ENCODE results near the gene P2RY1.
"Not testable (repeated sequence)": the region's sequence is repeated elsewhere in the genome, so short reads cannot be mapped to it uniquely, and the experiment has no call there.

The P2RY1 gene

DNA sequence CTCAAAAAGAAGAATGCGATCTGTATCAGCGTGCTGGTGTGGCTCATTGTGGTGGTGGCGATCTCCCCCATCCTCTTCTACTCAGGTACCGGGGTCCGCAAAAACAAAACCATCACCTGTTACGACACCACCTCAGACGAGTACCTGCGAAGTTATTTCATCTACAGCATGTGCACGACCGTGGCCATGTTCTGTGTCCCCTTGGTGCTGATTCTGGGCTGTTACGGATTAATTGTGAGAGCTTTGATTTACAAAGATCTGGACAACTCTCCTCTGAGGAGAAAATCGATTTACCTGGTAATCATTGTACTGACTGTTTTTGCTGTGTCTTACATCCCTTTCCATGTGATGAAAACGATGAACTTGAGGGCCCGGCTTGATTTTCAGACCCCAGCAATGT, 1.3 kb downstream of the P2RY1 start:
- no peak for DNase-seq (ENCODE audit: extremely low read depth in 1 of 2, low read depth in 1 of 2)

DNA sequence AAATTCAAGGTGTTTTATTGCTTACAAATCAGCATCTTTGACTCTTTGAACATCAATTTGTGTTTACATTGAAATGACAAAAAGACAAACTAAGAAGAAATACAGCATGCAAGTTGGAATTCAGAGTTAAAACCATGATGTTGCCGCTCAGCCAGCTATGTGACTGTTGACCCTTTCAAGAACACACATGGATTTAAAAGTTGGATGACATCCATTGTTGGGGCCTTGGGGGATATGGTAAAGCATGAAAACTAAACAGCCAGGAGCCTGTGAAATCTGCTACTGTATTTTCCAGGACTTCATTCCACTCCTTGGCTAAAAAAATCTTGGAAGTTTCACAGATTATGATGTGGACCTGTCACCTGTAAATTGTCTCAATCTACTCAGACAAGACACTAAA, 4.6 kb downstream of the P2RY1 start:
- no peak for DNase-seq (ENCODE audit: extremely low read depth in 1 of 2, low read depth in 1 of 2)

DNA sequence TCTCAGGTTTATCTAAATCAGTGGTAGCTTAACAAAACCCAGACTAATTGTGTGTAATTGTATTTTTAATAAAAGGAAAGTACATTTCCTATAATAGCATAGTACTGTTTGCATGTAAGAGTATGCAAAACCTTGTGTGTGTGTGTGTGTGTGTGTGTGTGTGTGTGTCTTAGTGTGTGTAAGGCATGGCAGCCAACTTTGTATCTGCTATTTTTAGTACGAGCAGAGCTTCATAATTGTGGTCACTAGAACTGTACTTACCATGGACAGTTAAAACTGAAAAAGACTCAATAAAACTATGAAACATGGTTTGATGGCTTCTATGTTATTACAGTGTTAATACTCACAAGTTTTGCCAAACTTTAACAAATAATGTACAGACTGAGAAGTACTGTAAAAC, 6.2 kb downstream of the P2RY1 start:
- no peak for DNase-seq (ENCODE audit: extremely low read depth in 1 of 2, low read depth in 1 of 2)

DNA sequence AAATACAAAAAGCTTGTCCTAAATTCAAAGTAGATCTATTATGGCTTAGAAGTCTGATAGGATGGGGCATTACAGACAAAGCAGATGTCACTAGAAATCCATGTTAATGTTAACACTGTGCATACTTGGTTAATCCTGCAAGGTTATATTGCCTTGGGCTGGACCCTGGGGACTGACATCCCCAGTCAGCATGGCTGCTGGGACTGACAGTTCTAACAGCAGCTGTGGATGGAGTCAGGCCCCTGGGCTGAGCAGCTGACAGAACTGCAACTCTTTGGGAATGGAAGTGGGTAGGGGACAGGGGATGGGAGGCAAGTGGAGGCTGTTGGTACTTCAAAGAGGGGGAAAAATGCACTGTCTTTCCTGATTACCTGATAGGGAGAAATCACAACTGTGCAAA, 7.5 kb downstream of the P2RY1 start:
- DNase-seq (ENCODE audit: extremely low read depth in 1 of 2, low read depth in 1 of 2) = no peak

DNA sequence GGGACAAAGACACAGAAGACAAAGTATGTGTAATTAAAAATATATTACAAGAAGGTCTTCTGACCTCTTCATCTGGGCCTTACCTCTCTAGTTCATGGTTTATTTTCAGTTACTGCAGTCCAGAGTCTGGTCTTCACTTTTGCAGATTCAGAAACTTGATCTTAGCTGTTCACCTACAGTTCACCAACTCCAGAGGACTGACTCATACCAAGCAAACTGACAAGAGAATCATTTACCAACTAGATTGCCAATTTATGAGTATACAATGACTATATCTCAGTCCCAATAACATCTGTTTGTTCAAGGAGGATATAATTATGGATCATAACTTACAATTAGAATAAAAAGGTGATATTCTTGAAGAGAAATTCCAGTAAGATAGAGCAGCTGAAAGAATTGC, 9.0 kb downstream of the P2RY1 start:
- DNase-seq (ENCODE audit: extremely low read depth in 1 of 2, low read depth in 1 of 2) = no peak

DNA sequence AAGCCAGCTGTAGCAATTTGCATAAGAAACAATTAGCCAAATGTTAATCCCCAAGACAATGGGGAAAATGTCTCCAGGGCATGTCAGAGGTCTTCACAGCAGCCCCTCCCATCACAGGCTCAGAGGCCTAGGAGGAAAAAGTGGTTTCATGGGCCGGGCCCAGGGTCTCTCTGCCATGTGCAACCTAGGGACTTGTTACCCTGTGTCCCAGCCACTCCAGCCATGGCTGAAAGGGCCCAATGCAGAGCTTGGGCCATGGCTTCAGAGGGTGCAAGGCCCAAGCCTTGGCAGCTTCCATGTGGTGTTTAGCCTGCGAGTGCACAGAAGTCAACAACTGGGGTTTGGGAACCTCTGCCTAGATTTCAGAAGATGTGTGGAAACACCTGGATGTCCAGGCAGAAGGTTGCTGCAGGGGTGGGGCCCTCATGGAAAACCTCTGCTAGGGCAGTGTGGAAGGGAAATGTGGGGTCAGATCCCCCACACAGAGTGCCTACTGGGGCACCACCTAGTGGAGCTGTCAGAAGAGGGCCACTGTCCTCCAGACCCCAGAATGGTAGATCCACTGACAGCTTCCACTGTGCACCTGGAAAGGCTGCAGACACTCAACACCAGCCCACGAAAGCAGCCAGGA, 11.8 kb downstream of the P2RY1 start:
- DNase-seq (ENCODE audit: extremely low read depth in 1 of 2, low read depth in 1 of 2) = not testable (repeated sequence)

DNA sequence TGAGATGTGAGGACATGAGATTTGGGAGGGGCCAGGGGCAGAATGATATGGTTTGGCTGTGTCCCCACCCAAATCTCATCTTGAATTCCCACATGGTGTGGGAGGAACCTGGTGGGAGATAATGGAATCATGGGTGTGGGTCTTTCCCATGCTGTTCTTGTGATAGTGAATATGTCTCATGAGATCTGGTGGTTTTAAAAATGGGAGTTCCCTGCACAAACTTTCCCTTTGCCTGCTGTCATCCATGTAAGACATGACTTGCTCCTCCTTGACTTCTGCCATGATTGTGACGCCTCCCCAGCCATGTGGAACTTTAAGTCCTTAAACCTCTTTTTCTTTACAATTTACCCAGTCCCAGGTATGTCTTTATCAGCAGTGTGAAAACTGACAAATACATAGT, 12.7 kb downstream of the P2RY1 start:
- not testable (repeated sequence) for DNase-seq (ENCODE audit: extremely low read depth in 1 of 2, low read depth in 1 of 2)

DNA sequence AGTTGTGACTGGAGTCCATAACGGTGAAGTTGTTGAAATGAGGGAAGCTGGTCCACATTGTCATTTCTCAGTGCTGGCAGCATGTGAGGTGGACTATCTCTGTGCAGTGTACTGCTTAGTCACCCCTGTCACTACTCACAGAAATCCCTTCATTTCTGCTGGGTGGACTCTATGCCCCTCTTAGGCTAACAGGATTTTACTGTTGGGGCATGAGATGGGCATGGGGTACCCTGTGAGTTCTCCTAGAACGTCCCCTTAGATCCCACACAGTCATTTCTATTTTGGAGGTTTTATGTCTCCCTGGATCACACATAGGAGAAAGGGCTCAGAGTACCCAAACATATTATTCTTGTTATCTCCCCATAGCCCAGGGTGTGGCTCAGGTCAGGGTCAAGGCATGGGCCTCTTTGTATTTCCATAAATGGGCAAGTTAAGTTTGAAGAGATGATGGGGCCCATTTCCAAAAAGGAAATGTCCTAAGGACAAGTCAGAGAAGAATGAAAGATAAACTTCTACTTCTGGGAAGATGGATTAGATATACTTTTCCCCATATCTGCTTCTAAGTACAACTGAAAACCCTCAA, 15.2 kb downstream of the P2RY1 start:
- DNase-seq (ENCODE audit: extremely low read depth in 1 of 2, low read depth in 1 of 2) = no peak

DNA sequence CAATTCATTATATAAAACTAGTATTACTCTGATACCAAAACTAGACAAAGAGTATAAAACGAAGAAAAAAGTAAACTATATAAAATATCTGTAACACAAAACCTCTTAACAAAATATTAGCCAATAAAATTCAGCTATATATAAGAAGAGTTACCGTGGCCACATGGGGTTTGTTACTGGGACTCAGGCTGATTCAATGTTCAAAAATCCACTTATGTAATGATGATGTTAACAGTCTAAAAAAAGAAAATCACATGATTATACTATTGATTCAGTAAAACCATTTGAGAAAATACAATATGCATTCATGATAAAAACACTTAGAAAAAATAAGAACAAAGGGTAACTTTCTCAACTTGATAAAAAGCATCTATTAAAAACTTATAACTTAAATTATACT, 18.3 kb downstream of the P2RY1 start:
- DNase-seq (ENCODE audit: extremely low read depth in 1 of 2, low read depth in 1 of 2) = no peak

DNA sequence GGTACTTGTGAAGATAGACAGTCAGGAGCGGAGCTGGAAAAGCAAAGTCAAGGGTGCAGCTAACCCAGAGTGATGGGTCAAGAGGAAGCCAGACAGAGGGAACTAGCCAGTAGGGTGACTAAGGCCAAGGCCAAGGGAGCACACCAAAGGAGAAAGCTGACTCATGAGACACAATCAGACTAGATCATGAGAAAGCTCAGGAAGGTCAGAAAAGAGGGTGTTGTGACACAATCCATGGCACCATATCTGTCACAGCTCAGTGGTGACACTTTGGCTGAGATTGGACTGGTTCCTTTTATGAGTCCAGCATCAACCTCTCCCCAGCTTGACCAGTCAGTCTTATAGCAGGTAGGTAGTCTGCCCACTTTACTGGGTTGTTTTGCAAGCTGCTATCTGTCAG, 22.2 kb downstream of the P2RY1 start:
- no peak for DNase-seq (ENCODE audit: extremely low read depth in 1 of 2, low read depth in 1 of 2)

DNA sequence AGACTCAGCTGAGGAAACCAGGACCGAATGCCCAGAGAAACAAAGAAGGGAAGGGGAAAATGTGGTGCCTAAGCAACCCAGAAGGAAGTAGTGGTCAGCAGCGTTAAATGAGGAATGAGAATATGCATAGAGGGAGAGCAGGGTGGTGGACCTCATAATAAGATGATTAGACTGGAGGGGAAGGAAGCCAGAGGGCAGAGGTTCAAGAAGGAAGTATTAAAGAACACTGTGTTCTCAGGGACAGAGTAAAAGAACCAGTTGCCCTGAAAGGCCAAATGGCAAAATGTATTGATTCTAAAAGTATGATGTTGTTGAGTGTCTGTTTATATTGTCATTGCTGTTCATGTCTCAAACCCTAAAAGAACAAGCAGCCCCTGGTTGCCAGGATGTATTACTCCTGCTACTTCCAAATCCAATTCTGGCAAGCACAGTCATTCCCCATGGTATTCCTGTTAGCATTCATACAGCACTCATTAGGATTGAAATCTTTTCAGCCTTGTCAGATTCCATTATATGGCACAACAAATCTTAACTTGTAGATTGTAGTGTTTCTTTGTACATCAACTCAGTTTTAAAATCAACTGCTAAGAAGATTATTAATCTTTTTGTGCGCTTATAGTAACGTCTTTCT, 23.4 kb downstream of the P2RY1 start:
- no peak for DNase-seq (ENCODE audit: extremely low read depth in 1 of 2, low read depth in 1 of 2)

DNA sequence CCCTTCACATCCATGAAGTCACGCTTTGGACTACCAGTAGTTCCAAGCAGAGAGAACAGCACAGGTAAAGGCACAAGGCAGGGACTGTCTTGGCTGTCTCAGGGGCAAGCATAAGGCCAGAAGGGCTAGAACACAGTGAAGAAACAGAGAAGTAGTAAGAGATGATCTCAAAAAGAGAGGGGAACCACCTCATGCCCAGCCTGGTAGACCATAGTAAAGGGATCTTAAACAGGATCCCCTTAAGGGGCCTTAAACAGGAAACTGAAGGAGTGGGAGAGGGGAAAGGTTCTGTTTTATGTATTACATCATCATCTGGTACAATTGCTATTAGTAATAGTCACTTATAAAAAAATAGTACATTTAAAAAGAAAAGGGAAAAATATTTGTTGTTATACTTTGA, 25.8 kb downstream of the P2RY1 start:
- no peak for DNase-seq (ENCODE audit: extremely low read depth in 1 of 2, low read depth in 1 of 2)

DNA sequence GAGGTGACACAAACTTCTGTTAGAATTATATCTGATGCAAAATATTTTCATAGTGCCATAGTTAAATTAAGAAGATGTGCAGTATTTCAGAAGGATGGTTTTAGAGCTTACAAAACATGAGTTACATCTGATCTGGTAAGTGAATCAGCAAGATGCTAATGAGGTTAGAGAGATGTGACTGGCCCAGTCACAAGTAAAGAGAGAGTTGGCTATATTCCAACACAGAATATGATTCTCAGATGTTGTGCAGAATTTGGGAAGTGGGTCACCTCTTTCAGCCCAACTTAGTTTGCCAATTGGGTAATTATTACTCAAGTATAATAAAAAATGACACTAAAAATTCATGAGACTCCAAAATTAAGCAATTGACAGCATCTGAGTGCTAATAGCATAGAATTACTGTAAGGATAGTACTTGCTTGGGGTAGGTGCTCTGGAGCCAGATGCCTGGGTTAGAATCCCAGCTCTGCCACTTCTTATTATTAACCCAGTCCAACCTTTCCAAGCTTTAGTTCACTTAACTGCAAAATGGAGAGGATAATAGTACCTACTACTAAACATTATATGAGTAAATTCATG, 30.8 kb downstream of the P2RY1 start:
- no peak for DNase-seq (ENCODE audit: extremely low read depth in 1 of 2, low read depth in 1 of 2)

DNA sequence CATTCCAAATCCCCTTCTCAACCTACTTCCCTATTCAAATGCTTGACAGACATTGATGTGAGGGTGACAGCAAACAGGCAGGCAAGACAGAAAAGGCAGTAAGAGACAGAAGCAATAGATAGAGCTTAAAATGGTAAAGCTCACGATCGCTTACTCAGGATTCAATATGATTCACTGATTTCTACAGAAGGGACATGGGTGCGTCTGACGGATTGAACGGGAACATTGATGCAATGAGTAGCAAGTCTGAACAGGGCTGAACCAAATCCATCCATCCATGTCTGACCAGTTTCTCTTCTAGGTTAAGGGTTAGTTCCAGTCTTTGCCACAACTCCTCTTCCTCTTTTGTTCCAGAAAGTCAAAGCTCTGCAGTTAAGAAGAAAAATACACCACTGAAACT, 35.1 kb downstream of the P2RY1 start:
- no peak for DNase-seq (ENCODE audit: extremely low read depth in 1 of 2, low read depth in 1 of 2)

DNA sequence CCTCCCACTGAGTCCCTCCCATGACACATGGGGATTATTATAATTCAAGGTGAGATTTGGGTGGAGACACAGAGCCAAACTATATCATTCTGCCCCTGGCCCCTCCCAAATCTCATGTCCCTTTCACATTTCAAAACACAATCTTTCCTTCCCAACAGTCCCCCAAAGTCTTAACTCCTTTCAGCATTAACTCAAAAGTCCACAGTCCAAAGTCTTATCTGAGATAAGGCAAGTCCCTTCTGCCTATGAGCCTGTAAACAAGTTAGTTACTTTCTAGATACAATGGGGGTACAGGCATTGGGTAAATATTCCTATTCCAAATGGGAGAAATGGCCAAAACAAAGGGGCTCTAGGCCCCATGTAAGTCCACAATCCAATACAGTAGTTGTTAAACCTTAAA, 38.4 kb downstream of the P2RY1 start:
- not testable (repeated sequence) for DNase-seq (ENCODE audit: extremely low read depth in 1 of 2, low read depth in 1 of 2)

DNA sequence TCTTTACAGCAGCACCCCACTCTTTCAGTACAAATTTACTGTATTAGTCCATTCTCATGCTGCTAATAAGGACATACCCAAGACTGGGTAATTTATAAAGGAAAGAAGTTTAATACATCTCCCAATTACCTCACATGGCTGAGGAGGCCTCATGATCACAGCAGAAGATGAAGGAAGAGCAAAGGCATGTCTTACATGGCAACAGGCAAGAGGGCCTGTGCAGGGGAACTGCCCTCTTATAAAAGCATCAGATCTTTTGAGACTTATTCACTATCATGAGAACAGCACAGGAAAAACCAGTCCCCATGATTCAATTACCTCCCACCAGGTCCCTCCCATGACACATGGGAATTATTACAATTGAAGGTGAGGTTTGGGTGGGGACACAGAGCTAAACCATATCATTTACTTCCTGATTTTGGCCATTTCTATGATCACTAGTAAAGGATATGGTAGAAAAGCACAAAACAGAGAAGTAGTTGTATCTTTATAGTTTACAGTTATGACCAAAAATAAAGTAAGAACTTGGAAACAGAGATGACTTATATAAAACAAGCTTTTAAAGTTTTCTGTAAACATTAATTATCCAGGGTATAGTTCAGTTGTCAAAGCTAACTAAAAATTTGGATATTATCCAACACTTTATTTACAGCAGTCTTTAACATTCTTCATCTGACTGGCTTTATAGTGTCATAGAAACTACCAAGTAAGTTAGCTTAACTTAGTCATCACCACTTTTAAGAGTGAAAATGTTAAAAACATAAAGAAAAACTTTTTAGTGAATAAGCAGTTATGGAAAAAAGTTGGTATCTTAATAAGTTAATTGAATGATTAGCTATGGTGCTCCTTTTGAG, 40.2 kb downstream of the P2RY1 start:
- DNase-seq (ENCODE audit: extremely low read depth in 1 of 2, low read depth in 1 of 2) = no peak

DNA sequence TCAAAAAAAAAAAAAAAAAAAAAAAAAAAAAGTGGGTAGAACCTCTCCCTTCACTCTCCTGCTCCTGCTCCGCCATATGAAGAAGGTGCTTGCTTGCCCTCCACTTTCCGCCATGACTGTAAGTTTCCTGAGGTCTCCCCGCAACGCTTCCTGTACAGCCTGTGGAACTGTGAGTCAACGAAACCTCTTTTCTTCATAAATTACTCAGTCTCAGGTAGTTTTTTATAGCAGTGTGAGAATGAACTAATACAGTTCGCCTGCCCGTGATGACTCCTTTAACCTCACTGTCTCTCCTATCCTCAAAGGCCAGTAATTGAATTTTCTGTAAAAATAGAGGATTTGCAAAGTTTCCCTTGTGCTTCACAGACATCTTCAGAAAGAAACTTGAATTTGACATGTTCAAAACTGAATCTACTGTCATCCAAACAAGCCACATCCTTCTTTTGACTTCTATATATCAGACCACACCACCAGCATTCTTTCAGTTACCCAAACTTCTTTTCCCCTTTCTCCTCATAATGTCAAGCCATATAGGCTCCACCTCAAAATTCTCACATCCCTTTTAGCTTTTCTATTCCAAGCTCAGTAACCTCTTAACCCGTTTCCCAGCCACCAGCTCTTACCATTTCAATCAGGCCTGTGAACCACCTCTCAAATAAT, 44.3 kb downstream of the P2RY1 start:
- DNase-seq (ENCODE audit: extremely low read depth in 1 of 2, low read depth in 1 of 2) = no peak

DNA sequence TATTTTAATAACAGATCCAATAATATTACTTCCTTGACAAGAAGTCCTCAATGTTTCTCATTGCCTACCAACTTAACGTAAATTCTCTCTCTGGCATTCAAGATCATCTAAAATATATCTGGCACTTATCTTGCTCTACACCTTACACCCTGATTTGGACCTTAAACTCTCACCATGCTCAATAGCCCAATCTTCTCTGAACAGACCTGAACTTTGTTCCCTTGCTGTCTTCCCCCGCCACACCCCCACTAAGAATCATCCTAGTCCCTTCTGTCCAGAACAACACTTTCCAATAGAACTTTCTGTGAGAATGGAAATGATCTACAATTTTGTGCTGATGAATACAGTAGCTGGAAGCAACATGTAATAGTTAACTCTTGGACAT, 44.9 kb downstream of the P2RY1 start:
- no peak for DNase-seq (ENCODE audit: extremely low read depth in 1 of 2, low read depth in 1 of 2)

DNA sequence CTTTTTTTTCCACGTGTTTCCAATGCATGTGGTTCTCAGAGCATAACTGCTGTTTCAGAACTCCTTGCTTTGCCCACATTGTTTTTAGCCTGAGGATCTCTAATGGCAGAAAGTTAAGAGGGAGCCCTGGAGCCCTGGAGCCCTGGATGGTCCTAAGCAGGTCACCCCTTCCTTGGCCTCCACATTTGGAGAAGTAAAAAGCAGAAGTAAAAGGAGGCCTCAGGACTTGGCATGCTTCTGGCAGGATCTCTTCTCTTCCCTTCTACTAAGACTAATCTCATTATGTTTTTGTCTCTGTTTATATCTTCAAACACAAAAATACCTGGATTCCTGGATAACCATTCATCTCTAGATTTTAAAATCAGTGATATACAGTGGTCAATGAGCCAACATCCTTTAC, 50.1 kb downstream of the P2RY1 start:
- DNase-seq (ENCODE audit: extremely low read depth in 1 of 2, low read depth in 1 of 2) = no peak

Measured in stimulated activated CD8-positive, alpha-beta memory T cell treated with anti-CD3 and anti-CD28 coated beads, Interleukin-7, amount 100 ng/mL, for 48 hours (primary cell).